ENCODE results near the gene FBH1. TPM values are rescaled to one million over a fixed set of nuclear protein-coding genes. Genes with fewer than 3 reads are reported as not detected.

The FBH1 gene
- total and polyA plus RNA-seq, 9 of the 15 experiments (the other 6 are each of a cell fraction or from before 2014, with no cell fraction given) = 13.4 to 108 (median 77.8) TPM

DNA sequence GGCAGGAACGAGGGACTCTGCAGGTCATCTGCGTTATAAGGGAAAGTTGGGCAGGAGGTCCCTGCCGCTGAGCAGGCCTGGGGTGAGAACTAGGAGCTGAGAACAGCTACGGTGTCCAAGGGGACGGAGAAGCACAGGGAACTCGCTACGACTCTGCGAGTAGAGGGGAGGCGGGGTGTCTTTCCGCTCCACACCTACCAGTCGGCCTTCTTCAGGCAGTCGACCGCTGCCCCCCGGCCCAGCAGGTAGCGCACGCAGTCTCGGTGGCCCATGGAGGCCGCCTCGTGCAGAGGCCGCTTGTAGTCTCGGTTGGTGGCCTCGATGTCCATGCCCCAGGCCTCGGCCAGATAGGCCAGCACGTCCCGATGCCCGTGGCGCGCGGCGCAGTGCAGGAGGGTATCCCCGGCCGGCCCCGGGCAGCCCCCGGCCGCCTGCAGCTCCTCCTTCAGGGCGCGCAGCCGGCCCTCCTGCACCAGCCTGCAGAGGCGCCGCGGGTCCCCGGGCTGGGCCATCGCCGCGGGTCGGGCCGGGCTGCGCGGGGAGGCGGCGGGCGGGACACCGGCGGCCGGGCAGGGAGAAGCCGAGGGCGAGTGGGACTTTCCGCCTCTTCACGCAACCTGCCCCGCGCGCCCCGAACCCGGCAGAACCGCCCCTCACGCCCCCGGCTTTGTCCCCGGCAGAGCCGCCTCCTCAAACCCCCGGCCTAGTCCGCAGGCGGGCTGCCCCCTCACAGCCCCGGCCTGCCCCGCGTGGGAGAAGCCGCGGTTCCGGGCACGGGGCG is 1.0 kb upstream of the FBH1 start (continued):
- TF ChIP-seq, protein P1, sequence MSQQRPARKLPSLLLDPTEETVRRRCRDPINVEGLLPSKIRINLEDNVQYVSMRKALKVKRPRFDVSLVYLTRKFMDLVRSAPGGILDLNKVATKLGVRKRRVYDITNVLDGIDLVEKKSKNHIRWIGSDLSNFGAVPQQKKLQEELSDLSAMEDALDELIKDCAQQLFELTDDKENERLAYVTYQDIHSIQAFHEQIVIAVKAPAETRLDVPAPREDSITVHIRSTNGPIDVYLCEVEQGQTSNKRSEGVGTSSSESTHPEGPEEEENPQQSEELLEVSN (IDR thresholded peaks at IDR 0.05; ENCODE audit: borderline replicate concordance in 1 of 2, extremely low read depth in 1 of 2, insufficient read depth in 1 of 2, insufficient read length in 1 of 2, low read depth in 1 of 2, low read length in 1 of 2, poor library complexity in 1 of 2, severe bottlenecking in 1 of 2) = peak; percentile 43 to 52

DNA sequence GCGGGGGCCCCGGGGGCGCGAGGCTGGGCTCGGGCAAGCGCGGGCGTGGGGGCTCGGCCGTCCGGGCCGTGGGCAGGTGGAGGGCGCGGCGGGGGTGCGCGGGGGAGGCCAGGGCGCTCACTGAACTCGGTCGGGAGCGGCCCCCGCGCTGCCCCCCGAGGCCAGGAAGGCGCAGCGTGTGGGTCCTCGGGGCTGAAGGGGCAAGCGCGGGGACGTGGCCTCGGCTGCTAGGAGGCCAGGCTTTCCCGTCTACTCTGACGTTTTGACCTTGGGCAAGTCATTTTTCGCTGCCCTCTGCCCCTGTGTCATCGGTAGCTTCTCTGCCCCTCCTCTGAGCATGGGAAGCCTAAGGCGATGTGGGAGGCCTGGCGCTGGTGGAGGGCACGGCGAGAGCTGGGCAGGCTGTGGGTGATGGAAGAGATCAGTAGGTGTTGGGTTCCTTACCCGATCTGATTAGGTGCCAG is 441 bp downstream of the FBH1 start:
- Histone ChIP-seq H4K20me1 (replicated peaks; ENCODE audit: control insufficient read depth, insufficient read depth, low read length) (no peaks in the 10 kb centered on the region; the same call in 1 of the 2 replicates), H3K9ac (ENCODE audit: insufficient read depth in 1 of 2, low read depth in 2 of 2, low read length in 2 of 2) (peak overlapping the region; percentile 86 to 95), H3K9me3 (replicated peaks; ENCODE audit: control insufficient read depth, insufficient read depth, low read depth, low read length) (no peaks in the 10 kb centered on the region), H3K27ac (ENCODE audit: extremely low read depth, low read depth, low read length) (peak overlapping the region; percentile 87), H3K79me2 (ENCODE audit: control insufficient read depth, insufficient read depth, low read length) (peaks cover 82% of the 10 kb centered on the region), H3K27me3 (ENCODE audit: control insufficient read depth in 2 of 2, insufficient read depth in 2 of 2, low read length in 2 of 2) (no peaks in the 10 kb centered on the region), H3K36me3 (ENCODE audit: control insufficient read depth, insufficient read depth, low read length) (peaks cover 65% of the 10 kb centered on the region), H2AFZ (ENCODE audit: low read depth, low read length) (no peak overlapping the region), H3K4me1 (replicated peaks in 1 of 2; ENCODE audit: control insufficient read depth in 2 of 2, insufficient read depth in 2 of 2, low read length in 2 of 2) (peaks cover 43 to 51% of the 10 kb centered on the region in 2 experiments), H3K4me2 (ENCODE audit: insufficient read depth, low read length) (peak overlapping the region; percentile 100), H3K9me1 (ENCODE audit: control insufficient read depth, insufficient read depth, low read length) (peaks cover 3% of the 10 kb centered on the region), H3K4me3 (peak overlapping the region; percentile 84)
- DNase-seq (ENCODE audit: extremely low read depth in 1 of 4, low spot score in 3 of 4) (peak in 1 of 4 experiments; percentile 34), ATAC-seq (no peak), FAIRE-seq (no peak)
- POLR2A ChIA-PET = interaction anchor here (0.5 to 3.2 kb wide), 15 partner anchors 9 to 646 kb away, joined by 3 to 25 read pairs (median 4); partner anchors contain the start of genes GDI2 and TASOR2
- intact Hi-C loops (cut with micrococcal nuclease) = loop anchor here (5.0 kb wide), 2 partner anchors 78 to 203 kb away; partner anchors contain the start of gene GDI2
- in situ Hi-C loops (cut with MboI) = no loop called here
- no TSS peak for BruUV-seq (replicated peaks)
- 0% methylated on average over 12 of the region's 40 CpGs for WGBS (ENCODE audit: insufficient coverage, low coverage, missing lambda C conversion rate)
- CTCF ChIA-PET (ENCODE audit: low intra/inter-chr PET ratio) = no interaction called here
- TF ChIP-seq MYC (IDR thresholded peaks at IDR 0.05; ENCODE audit: low read depth, low read length) (no peak), MYC (CRISPR knock-in tag; IDR thresholded peaks at IDR 0.05; ENCODE audit: borderline replicate concordance, low read depth) (no peak; the same call in 1 of the 2 replicates), KDM5B (IDR thresholded peaks at IDR 0.05; ENCODE audit: insufficient replicate concordance, low read depth, low read length) (peak; percentile 21), PHF8 (IDR thresholded peaks at IDR 0.05; ENCODE audit: borderline replicate concordance, low read length) (0 out of 2 replicates have a peak, but pooled peaks have one; percentile 4), TEAD1 (CRISPR knock-in tag; IDR thresholded peaks at IDR 0.05) (0 out of 4 replicates have a peak, but pooled peaks of 1 of the 2 experiments have one; percentile 42), KDM1A (IDR thresholded peaks at IDR 0.05) (no peak), SRSF1 (IDR thresholded peaks at IDR 0.05; ENCODE audit: low read depth, low read length) (no peak)
- TF ChIP-seq, protein P2, sequence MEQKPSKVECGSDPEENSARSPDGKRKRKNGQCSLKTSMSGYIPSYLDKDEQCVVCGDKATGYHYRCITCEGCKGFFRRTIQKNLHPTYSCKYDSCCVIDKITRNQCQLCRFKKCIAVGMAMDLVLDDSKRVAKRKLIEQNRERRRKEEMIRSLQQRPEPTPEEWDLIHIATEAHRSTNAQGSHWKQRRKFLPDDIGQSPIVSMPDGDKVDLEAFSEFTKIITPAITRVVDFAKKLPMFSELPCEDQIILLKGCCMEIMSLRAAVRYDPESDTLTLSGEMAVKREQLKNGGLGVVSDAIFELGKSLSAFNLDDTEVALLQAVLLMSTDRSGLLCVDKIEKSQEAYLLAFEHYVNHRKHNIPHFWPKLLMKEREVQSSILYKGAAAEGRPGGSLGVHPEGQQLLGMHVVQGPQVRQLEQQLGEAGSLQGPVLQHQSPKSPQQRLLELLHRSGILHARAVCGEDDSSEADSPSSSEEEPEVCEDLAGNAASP (IDR thresholded peaks at IDR 0.05) = no peak
- TF ChIP-seq, protein P3, sequence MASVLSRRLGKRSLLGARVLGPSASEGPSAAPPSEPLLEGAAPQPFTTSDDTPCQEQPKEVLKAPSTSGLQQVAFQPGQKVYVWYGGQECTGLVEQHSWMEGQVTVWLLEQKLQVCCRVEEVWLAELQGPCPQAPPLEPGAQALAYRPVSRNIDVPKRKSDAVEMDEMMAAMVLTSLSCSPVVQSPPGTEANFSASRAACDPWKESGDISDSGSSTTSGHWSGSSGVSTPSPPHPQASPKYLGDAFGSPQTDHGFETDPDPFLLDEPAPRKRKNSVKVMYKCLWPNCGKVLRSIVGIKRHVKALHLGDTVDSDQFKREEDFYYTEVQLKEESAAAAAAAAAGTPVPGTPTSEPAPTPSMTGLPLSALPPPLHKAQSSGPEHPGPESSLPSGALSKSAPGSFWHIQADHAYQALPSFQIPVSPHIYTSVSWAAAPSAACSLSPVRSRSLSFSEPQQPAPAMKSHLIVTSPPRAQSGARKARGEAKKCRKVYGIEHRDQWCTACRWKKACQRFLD (CRISPR knock-in tag; IDR thresholded peaks at IDR 0.05) = 0 out of 2 replicates have a peak, but pooled peaks have one; percentile 24
- TF ChIP-seq, protein P4, sequence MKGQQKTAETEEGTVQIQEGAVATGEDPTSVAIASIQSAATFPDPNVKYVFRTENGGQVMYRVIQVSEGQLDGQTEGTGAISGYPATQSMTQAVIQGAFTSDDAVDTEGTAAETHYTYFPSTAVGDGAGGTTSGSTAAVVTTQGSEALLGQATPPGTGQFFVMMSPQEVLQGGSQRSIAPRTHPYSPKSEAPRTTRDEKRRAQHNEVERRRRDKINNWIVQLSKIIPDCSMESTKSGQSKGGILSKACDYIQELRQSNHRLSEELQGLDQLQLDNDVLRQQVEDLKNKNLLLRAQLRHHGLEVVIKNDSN (CRISPR knock-in tag; IDR thresholded peaks at IDR 0.05) = 0 out of 2 replicates have a peak, but pooled peaks have one; percentile 9

All from K562 (cell line).